HG03159 (cell line): Measurements from ENCODE around the gene DHX57.

Experiments used
- ATAC-seq: cut with Tn5 transposase; IDR thresholded peaks from one replicate; pipeline ENCODE4 v1.9.1; 2021; ENCODE audit warnings: mild to moderate bottlenecking, moderate library complexity; ENCODE audit not compliant: unreplicated experiment

DHX57 gene, protein sequence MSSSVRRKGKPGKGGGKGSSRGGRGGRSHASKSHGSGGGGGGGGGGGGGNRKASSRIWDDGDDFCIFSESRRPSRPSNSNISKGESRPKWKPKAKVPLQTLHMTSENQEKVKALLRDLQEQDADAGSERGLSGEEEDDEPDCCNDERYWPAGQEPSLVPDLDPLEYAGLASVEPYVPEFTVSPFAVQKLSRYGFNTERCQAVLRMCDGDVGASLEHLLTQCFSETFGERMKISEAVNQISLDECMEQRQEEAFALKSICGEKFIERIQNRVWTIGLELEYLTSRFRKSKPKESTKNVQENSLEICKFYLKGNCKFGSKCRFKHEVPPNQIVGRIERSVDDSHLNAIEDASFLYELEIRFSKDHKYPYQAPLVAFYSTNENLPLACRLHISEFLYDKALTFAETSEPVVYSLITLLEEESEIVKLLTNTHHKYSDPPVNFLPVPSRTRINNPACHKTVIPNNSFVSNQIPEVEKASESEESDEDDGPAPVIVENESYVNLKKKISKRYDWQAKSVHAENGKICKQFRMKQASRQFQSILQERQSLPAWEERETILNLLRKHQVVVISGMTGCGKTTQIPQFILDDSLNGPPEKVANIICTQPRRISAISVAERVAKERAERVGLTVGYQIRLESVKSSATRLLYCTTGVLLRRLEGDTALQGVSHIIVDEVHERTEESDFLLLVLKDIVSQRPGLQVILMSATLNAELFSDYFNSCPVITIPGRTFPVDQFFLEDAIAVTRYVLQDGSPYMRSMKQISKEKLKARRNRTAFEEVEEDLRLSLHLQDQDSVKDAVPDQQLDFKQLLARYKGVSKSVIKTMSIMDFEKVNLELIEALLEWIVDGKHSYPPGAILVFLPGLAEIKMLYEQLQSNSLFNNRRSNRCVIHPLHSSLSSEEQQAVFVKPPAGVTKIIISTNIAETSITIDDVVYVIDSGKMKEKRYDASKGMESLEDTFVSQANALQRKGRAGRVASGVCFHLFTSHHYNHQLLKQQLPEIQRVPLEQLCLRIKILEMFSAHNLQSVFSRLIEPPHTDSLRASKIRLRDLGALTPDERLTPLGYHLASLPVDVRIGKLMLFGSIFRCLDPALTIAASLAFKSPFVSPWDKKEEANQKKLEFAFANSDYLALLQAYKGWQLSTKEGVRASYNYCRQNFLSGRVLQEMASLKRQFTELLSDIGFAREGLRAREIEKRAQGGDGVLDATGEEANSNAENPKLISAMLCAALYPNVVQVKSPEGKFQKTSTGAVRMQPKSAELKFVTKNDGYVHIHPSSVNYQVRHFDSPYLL (N-terminal part only)

GRCh38 chr2:38875576-38876367, at the start of gene DHX57, which contains the start of gene MORN2:
Gene DHX57 (minus strand): TSS chr2:38875934. CDS start chr2:38868405, 7,529 bp downstream.
Gene MORN2 (plus strand): TSS chr2:38875976.
- peak; percentile 100 for ATAC-seq

DNA sequence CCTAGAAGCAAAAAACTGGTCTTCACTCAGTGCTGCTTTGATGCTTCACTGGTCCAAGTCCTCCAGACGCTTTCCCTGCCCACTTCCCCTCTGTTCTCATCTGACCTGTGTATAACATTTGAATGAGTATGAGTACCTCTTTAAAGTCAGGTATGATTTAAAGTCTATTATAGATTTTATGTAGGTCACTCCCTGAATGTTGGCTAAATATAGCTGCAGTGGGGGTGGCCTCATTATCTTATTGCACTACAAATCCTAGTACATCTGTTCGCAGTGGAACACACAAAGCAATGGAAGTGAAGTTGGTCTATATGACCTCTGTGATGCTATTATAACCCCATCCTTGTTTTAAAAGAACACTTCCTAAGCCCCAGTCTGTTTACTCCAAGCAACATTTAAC, 47.2 kb upstream of the DHX57 start:
- no peak for ATAC-seq

GRCh38 chr2:38922389-38922788, 46.7 kb upstream of the DHX57 start:
- no peak for ATAC-seq

DNA sequence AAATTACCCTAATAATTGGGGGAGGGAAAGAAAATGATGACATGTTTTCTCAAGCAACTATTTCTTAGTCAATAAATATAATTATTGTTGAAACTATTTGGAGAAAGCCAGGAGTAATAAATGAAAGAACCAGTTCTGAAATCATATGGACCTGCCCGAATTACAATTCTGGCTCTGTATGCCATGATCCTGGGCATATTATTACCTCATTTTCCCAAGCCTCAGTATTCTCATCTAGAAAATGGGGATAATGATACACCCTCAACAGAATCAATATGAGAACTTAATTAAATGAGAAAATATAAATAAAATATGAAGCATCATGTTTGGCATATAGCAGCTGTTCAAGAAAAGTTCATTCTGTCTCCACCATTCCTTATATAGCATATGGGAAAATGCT, 36.9 kb upstream of the DHX57 start:
- ATAC-seq: no peak

GRCh38 chr2:38911191-38911590, 35.5 kb upstream of the DHX57 start:
- no peak for ATAC-seq

DNA sequence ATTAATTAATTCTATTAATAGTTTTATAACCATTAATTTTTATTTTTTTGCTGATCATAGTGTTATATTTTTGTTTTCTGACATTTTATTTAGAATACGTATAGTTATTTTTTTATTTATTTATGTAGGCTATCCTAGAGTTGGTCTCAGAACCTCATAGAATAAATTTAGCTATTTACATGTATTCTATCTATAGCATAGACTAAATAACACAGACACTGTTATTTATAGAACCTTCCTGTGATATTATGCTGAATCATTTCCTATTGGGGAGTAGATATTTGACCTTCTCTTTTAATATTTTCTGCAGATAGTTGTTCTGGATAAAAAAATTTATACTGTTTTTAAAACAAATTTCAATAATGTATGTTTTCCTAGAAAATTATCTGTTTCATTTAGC, 34.1 kb upstream of the DHX57 start:
- ATAC-seq: no peak

DNA sequence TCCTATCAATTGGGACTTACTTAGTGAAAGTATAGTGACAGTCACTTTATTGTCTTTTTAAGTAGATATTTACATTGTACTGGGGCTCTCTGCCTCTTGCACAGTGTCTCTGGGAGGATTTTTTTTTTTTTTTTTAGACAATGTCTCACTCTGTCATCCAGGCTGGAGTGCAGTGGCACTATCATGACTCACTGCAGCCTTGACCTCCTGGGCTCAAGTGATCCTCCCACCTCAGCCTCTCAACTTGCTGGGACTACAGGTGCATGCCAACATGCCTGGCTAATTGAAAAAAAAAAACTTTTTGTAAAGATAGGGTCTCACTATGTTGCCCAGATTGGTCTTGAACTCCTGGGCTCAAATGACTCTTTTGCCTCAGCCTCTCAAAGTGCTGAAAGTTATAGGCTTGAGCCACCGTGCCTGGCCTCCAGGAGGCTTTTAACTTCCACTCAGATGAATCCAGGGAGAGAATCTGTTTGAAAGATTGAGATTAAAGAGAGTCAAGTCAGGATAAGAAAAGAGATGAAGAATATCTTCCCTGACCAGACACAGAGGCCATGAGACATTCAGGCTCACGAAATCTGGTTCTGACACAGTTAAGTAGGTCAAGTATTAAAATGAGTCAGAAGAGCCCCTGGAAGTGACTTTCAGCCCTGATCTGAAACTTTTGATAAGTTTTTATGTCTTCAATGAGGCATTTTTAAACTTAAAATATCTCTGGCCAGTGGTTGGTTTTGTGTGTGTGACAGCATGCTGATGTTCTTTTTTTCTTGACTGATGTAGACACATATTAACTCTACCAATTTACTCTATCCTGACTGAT, 32.2 kb upstream of the DHX57 start:
- ATAC-seq: peak; percentile 92

DNA sequence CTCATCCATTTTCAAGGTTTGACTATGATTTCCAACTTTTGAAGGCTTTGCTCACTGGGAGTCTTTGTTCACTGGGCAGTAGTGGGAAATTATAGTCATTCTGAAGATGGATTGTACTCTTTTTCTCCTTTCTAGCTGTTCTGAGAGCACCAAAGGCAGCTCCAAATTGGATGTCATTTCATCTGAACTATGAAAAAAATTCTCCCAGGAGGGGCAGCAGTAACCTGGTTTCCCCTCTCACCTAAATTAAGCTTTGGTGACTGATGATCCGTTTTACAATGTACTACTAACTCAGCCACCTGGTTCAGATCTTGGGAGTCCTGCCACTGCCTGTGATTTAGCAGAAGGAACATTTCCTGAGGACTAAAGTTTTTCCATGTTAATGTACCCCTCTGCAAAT, 31.5 kb upstream of the DHX57 start:
- no peak for ATAC-seq

DNA sequence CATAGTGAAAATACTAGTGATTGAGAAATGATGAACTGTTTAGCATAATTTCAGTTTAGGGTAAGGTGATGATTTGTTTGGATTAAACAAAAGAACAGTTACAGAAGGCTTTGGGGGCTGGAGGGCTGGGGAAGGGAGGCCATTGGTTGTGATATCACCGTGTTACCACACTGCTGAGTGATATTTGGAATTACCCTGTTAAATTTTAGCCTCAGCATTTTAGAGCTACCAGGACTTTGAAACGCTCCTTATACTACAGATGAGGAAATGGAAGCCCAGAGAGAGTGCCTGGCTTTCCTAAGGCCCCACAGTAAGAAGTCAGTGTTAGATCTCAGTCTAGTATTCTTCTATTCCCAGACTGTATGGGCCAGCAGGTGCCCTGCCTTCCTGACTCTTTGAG, 29.5 kb upstream of the DHX57 start:
- ATAC-seq: no peak

GRCh38 chr2:38900726-38901125, 25.0 kb upstream of the DHX57 start:
- no peak for ATAC-seq

DNA sequence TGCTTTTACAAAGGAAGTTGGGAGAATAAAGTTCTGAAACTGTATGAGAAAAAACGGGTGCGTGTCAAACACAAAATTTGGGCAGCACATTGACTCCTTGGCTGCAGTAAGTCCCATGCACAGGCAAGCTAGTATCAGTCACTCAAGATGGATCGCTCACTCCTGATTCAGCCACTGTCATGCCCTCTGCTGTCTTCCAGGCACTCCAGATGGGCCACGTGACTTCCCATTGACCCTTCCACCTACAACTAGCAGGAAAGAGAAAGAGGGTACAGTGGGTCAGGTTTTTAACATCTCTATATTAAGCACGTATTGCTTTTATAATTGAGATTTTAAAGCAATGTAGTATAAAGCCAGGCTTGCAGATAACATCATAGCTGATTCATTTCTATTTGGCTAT, 22.5 kb upstream of the DHX57 start:
- ATAC-seq: no peak

- ATAC-seq: no peak
Measured at GRCh38 chr2:38892819-38893218, 17.1 kb upstream of the DHX57 start.

DNA sequence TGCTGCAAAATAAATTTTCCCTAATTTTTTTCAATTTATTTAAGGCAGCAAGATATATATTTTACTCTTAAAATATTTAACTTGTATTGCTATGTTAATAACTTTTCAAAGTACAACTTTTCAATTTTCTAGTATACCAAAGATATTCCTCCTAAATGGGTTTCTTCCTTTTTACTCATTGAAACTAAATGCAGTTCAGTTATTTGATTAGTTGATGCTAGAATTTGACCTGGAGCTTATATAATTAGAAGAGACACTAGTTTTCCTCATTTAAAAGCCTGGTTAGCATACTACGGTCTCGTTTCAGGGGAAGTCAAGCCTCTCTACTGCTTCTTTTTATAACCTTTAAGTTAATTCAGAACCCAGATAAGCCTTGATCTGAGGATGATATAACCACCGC, 13.8 kb upstream of the DHX57 start, which contains the start of gene ARHGEF33:
Gene ARHGEF33, plus strand, starts transcription at position 301 of the 400 bp plus-strand sequence. CDS start 29,573 bp downstream, outside the sequence.
- no peak for ATAC-seq

DNA sequence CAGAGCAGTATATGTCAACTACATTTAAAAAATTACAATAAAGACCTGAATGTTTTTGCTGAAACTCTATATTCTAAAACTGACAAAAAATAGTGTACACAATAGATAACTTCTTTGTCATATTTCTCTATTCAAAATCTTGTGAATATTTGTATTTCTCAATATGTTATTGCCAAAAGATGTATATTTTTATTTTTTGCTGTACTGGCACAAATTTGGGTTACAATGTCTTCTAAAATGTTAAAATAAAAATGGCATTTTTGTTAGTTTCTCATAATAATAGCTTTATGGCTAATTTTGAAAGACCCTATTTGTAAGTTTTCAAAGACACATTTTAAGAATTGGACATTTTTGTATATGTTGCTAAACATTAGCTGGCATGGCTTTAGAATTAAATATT, 13.3 kb upstream of the DHX57 start:
- ATAC-seq: no peak

DNA sequence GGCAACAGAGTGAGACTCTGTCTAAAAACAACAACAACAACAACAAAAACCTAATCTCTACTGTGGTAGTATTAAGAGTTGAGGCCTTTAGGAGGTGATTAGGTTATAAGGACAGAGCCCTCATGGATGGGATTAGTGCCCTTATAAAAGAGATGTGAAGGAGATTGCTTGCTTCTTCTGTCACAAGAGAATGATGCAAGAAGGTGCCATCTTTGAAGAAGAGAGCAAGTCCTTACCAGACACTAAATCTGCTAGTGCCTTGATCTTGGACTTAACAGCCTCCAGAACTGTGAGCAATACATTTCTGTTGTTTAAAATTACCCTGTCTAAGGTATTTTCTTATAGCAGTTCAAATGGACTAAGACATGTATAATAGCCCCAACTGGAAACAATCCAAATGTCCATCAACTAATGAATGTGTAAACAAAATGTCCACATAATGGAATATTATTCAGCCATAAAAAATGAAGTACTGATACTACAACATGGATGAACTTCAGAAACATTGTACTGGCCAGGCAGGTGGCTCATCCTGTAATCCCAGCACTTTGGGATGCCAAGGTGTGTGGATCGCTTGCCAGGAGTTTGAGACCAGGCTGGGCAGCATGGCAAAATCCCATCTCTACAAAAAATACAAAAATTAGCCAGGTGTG, 12.3 kb upstream of the DHX57 start:
- ATAC-seq: no peak

- ATAC-seq: no peak
Measured at GRCh38 chr2:38887347-38887746, 11.6 kb upstream of the DHX57 start.

- no peak for ATAC-seq
Measured at GRCh38 chr2:38886063-38886462, 10.3 kb upstream of the DHX57 start.

- ATAC-seq: no peak
Measured at GRCh38 chr2:38876407-38876806, 673 bp upstream of the DHX57 start.

- ATAC-seq: peak; percentile 6
Measured at GRCh38 chr2:38875227-38875575, 533 bp downstream of the DHX57 start.
